Middle frontal gyrus (tissue), 1 donor: ENCODE measurements around the gene MASP2.
"Not testable (repeated sequence)": the region's sequence is repeated elsewhere in the genome, so short reads cannot be mapped to it uniquely, and the experiment has no call there.

ENCODE experiments used
- DNase-seq: peaks from one replicate; pipeline ENCODE4 v3.0.0-alpha.2; 2015; ENCODE audit warnings: low spot score; ENCODE audit errors: extremely low spot score

MASP2 gene

GRCh38 chr1:11039351-11040104 lies 7.5 kb downstream of the MASP2 start:
- DNase-seq: no peak

GRCh38 chr1:11037740-11038182 lies 9.3 kb downstream of the MASP2 start:
- peak; percentile 83 for DNase-seq

- not testable (repeated sequence) for DNase-seq
These were observed 9.9 kb downstream of the MASP2 start for GRCh38 chr1:11037019-11037739.

- DNase-seq: no peak
These were observed 15.3 kb downstream of the MASP2 start for GRCh38 chr1:11031624-11032262.

DNA sequence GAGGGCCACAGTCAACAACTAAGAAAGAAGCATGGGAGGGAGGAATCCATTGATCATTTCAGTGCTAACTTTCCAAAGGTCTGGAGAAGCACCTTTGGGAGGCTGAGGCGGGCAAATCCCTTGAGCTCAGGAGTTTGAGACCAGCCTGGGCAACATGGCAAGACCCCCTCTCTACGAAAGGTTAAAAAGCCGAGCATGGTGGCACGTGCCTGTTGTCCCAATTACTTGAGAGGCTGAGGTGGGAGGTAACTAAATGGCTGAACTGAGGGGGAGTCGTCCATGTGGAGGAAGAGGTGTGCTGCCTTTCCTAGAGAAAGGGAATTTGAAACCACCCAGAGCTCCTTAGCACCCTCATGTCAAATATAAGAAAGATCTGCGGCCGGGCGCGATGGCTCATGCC lies 16.2 kb downstream of the MASP2 start:
- no peak for DNase-seq

GRCh38 chr1:11028018-11028417 lies 19.0 kb downstream of the MASP2 start:
- DNase-seq: no peak

- no peak for DNase-seq
These were observed 19.7 kb downstream of the MASP2 start for GRCh38 chr1:11027316-11027715.

DNA sequence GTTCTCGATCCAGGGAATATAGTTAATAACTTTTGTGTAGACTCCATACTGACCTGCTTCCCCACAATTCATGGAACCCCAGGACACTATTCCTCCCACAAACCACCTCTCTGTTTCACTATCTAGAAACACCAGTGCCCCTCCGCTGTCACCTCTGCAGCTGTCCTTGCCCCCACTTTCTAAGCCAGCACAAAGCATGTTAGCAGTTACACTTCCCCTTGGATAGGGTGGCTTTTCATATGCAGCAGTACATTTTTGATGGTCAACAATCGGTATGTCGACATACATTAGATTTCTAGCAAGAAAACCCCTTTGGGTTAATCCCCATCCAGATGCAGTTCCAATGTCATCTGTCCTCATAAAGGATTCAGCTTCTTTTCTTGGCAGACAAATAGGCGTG lies 20.1 kb downstream of the MASP2 start:
- DNase-seq: no peak

GRCh38 chr1:11026052-11026451 lies 21.0 kb downstream of the MASP2 start:
- no peak for DNase-seq

DNA sequence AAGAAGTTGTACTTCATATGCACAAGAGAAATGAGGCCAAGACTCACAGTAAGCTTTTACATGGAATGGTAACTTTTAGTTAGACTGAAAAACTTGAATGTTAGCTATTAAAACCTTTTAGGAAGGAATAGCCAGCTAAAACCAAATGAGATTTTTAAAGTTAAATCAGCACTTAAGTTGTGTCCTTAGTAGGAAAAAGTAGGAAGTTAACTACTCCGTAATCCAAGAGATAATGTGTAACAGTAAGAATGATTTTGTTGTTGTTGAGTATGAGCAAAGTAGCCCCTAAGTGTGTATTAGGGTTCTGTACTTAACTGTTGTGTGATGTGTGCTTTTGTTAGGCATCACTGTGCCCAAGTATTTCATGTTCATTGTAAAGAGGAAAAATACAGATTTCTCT lies 21.4 kb downstream of the MASP2 start:
- no peak for DNase-seq

- no peak for DNase-seq
These were observed 22.2 kb downstream of the MASP2 start for GRCh38 chr1:11024874-11025203.

DNA sequence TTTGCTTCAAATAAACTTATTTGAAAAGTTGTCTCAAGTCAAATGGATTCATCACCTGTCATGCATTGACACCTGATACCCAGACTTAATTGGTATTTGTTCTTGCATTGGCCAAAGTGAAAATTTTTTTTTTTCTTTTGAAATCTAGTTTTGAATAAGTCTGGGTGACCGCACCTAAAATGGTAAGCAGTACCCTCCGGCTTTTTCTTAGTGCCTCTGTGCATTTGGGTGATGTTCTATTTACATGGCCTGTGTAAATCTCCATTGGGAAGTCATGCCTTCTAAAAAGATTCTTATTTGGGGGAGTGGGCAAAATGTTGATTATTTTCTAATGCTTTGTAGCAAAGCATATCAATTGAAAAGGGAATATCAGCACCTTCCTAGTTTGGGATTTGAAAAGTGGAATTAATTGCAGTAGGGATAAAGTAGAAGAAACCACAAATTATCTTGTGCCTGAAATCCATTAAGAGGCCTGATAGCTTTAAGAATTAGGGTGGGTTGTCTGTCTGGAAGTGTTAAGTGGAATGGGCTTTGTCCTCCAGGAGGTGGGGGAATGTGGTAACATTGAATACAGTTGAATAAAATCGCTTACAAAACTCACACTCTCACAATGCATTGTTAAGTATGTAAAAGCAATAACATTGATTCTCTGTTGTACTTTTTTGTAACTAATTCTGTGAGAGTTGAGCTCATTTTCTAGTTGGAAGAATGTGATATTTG lies 22.7 kb downstream of the MASP2 start:
- no peak for DNase-seq

DNA sequence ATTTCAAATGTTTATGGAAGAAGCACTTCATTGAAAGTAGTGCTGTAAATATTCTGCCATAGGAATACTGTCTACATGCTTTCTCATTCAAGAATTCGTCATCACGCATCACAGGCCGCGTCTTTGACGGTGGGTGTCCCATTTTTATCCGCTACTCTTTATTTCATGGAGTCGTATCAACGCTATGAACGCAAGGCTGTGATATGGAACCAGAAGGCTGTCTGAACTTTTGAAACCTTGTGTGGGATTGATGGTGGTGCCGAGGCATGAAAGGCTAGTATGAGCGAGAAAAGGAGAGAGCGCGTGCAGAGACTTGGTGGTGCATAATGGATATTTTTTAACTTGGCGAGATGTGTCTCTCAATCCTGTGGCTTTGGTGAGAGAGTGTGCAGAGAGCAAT lies 23.8 kb downstream of the MASP2 start:
- no peak for DNase-seq

- no peak for DNase-seq
These were observed 27.1 kb downstream of the MASP2 start for GRCh38 chr1:11019971-11020370.

GRCh38 chr1:11019358-11019757 lies 27.7 kb downstream of the MASP2 start:
- DNase-seq: not testable (repeated sequence)

GRCh38 chr1:11013160-11013531 lies 33.9 kb downstream of the MASP2 start:
- DNase-seq: no peak

- DNase-seq: peak; percentile 82
These were observed 34.5 kb downstream of the MASP2 start, which contains the start of gene TARDBP for GRCh38 chr1:11012260-11013159. Gene TARDBP, plus strand, starts transcription at chr1:11012654. Its CDS starts 1,074 bp downstream, at chr1:11013728.

DNA sequence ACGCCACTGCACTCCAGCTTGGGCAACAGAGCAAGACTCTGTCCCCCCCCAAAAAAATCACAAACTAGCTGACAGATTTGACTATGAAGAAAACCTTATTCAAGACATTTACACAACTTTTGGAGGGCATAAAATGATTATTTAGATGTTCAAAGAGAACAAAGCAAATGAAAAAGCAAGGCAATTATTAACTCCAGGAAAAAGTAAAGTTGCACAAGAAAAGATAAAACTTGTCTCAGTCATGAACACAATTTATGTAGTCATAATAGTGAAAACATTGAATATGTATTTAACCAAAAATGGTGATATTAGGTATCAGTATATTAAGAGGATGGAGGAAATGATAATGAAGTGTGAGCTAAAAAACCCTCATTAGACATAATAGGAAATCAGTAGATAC lies 46.5 kb downstream of the MASP2 start:
- DNase-seq: no peak

DNA sequence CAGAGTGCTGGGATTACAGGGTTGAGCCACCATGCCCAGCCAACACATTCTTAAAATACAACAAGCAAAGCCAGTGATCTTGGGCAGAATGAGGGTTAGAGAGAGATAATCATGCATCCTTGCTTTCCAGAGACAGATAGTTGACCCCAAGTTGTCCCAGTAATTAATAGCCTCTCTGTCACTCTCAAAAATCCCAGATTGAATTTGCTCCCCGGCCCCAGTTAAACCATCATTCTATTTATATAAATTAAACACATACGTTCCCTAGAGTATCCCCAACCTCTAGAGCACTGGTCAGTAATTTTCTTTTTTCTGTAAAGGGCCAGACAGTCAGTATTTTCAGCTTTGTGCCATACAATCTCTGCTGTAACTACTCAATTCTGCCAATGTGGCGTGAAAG lies 50.9 kb downstream of the MASP2 start:
- DNase-seq: no peak

DNA sequence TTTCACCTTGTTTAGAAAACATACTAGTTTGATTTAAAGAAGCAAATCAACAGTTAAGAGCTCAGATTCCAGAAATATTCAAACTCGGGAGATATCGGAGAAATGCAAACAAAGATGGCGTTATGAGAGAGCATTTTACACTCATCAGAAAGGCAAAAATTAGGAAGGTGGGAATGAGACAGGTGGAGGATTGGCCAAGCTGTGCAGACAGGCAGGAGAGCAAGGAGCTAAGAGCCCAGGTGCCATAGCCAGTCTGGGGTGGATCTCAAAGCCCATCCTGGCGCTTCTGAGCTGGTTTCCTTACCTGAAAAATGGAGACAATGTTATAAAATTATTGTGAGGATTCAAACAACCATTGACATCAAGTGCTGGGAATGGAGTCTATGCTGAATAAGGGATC lies 54.2 kb downstream of the MASP2 start:
- no peak for DNase-seq

GRCh38 chr1:10992004-10992403 lies 55.0 kb downstream of the MASP2 start:
- not testable (repeated sequence) for DNase-seq
